OCI-LY7 (cell line): ENCODE measurements around the gene ELOVL7.

Source experiments
- EZH2phosphoT487 ChIP-seq: fragments of 200-600 bp; sonication (generic); IDR thresholded peaks from 2 replicates; pipeline ENCODE4 v1.6.1; 2018; ENCODE audit warnings: low read depth, borderline replicate concordance, mild to moderate bottlenecking, mixed run types, antibody characterized with exemption, low read length, moderate library complexity, mixed read lengths
- TF ChIP-seq, protein P1 (sequence below): fragments of 200-600 bp; sonication (generic); conservative IDR thresholded peaks from 2 replicates; pipeline ENCODE4 v1.5.1; 2014; ENCODE audit warnings: mild to moderate bottlenecking, antibody characterized with exemption, low read length, moderate library complexity, mixed read lengths

DNA sequence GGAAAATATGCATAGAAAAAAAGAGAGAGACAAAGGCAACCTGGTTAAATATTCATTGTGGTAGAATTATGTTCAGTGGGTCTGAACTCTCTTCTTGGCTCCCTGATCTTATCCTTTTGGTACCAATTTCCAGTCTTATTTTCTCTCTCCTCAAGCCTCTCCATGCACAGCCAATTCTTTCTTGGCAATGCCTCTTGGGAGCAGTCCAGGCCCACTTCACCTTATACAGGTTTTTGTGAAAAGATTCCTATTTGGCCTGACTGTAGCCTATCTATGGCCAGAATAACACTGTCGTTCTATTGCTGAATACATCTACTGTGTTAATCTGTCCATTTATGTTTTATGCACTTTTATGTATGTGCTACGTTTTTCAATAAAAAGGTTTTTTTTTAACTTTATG lies 2.7 kb downstream of the ELOVL7 start:
- TF ChIP-seq, protein P1, sequence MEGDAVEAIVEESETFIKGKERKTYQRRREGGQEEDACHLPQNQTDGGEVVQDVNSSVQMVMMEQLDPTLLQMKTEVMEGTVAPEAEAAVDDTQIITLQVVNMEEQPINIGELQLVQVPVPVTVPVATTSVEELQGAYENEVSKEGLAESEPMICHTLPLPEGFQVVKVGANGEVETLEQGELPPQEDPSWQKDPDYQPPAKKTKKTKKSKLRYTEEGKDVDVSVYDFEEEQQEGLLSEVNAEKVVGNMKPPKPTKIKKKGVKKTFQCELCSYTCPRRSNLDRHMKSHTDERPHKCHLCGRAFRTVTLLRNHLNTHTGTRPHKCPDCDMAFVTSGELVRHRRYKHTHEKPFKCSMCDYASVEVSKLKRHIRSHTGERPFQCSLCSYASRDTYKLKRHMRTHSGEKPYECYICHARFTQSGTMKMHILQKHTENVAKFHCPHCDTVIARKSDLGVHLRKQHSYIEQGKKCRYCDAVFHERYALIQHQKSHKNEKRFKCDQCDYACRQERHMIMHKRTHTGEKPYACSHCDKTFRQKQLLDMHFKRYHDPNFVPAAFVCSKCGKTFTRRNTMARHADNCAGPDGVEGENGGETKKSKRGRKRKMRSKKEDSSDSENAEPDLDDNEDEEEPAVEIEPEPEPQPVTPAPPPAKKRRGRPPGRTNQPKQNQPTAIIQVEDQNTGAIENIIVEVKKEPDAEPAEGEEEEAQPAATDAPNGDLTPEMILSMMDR: no peak
- no peak for TF ChIP-seq EZH2phosphoT487
